GM18861 (cell line): ENCODE results near the gene COL8A1.
A peak's percentile ranks its signal among the peaks of the same experiment; 100 is the strongest.
"Not testable (repeated sequence)": the region's sequence is repeated elsewhere in the genome, so short reads cannot be mapped to it uniquely, and the experiment has no call there.

Experiments used
- ATAC-seq: cut with Tn5 transposase; IDR thresholded peaks from one replicate; pipeline ENCODE4 v1.9.1; 2021; ENCODE audit not compliant: unreplicated experiment

The COL8A1 gene

GRCh38 chr3:99638167-99638948 lies at the start of gene COL8A1:
Gene COL8A1 (plus strand): TSS chr3:99638594. CDS start chr3:99790683, 152,089 bp downstream.
- ATAC-seq, result no peak

GRCh38 chr3:99589168-99589567 lies 49.2 kb upstream of the COL8A1 start:
- ATAC-seq, result not testable (repeated sequence)

- ATAC-seq, result no peak
Measured at GRCh38 chr3:99599894-99600293, 38.5 kb upstream of the COL8A1 start.

GRCh38 chr3:99601515-99601914 lies 36.9 kb upstream of the COL8A1 start:
- ATAC-seq, result no peak

- ATAC-seq, result no peak
Measured at GRCh38 chr3:99602183-99602582, 36.2 kb upstream of the COL8A1 start.

- ATAC-seq, result no peak
Measured at GRCh38 chr3:99607151-99607550, 31.2 kb upstream of the COL8A1 start.

- ATAC-seq, result no peak
Measured at GRCh38 chr3:99614768-99615167, 23.6 kb upstream of the COL8A1 start.

- no peak for ATAC-seq
Measured at GRCh38 chr3:99620077-99620767, 18.2 kb upstream of the COL8A1 start.

GRCh38 chr3:99620976-99621375 lies 17.4 kb upstream of the COL8A1 start:
- ATAC-seq, result no peak

- ATAC-seq, result no peak
Measured at GRCh38 chr3:99624496-99625236, 13.7 kb upstream of the COL8A1 start.

- no peak for ATAC-seq
Measured at GRCh38 chr3:99625237-99625622, 13.2 kb upstream of the COL8A1 start.

- no peak for ATAC-seq
Measured at GRCh38 chr3:99625643-99626416, 12.6 kb upstream of the COL8A1 start.

GRCh38 chr3:99626417-99626788 lies 12.0 kb upstream of the COL8A1 start:
- peak; percentile 76 for ATAC-seq

- no peak for ATAC-seq
Measured at GRCh38 chr3:99627062-99627826, 11.2 kb upstream of the COL8A1 start.

- no peak for ATAC-seq
Measured at GRCh38 chr3:99630815-99631214, 7.6 kb upstream of the COL8A1 start.

GRCh38 chr3:99633887-99634558 lies 4.4 kb upstream of the COL8A1 start:
- peak; percentile 80 for ATAC-seq

GRCh38 chr3:99634881-99635280 lies 3.5 kb upstream of the COL8A1 start:
- ATAC-seq, result no peak

- no peak for ATAC-seq
Measured at GRCh38 chr3:99635348-99635747, 3.0 kb upstream of the COL8A1 start.

- ATAC-seq, result no peak
Measured at GRCh38 chr3:99637016-99637367, 1.4 kb upstream of the COL8A1 start.
